ENCODE results near the gene ABLIM2. TPM values are rescaled to one million over a fixed set of nuclear protein-coding genes. Genes with fewer than 3 reads are reported as not detected.

ABLIM2 gene
- total and polyA plus RNA-seq, 2 of the 4 experiments (the other 2 are of a cell fraction), result under 0.01 to 0.10 TPM

GRCh38 chr4:8008391-8008790, 150.2 kb downstream of the ABLIM2 start:
- no peak overlapping the region for H2BK120ac ChIP-seq (ENCODE audit: low read depth, low read length)
- DNase-seq (no peak), ATAC-seq (ENCODE audit: low read depth) (no peak)
- in situ Hi-C loops (cut with MboI; ENCODE audit: low sequenced_read_pairs), result no loop called here
- H3K79me1 ChIP-seq (ENCODE audit: low read depth in 1 of 2, low read length in 2 of 2), result no peaks in the 10 kb centered on the region
- peaks cover 3% of the 10 kb centered on the region; the same call in 1 of the 2 replicates for H4K20me1 ChIP-seq (ENCODE audit: insufficient read depth, low read length)
- H2BK15ac ChIP-seq (ENCODE audit: low read depth, low read length), result no peak overlapping the region
- H2BK5ac ChIP-seq (ENCODE audit: low read depth, low read length, poor library complexity, severe bottlenecking), result no peak overlapping the region
- no peaks in the 10 kb centered on the region for H3K36me3 ChIP-seq (ENCODE audit: control insufficient read depth, insufficient read depth, low read length)
- H3K18ac ChIP-seq (ENCODE audit: low read depth, low read length), result no peak overlapping the region
- H3K9me1 ChIP-seq (ENCODE audit: insufficient read depth, low read length), result no peaks in the 10 kb centered on the region
- POLR2A ChIA-PET (ENCODE audit: unreplicated experiment), result no interaction called here
- no peak overlapping the region for H4K8ac ChIP-seq (ENCODE audit: low read depth in 2 of 2, low read length in 2 of 2)
- H3K4me2 ChIP-seq (ENCODE audit: low read depth, low read length), result no peak overlapping the region
- no peak overlapping the region for H4K5ac ChIP-seq (ENCODE audit: low read depth, low read length)
- H3K4me3 ChIP-seq (ENCODE audit: insufficient read depth, low read depth, low read length), result no peak overlapping the region
- no peak overlapping the region for H2AFZ ChIP-seq (replicated peaks; ENCODE audit: low read length, poor library complexity)
- no peak overlapping the region for H4K91ac ChIP-seq (ENCODE audit: insufficient read depth, low read depth, low read length)
- H3K27me3 ChIP-seq (ENCODE audit: control insufficient read depth, insufficient read depth, low read length), result peaks cover 78% of the 10 kb centered on the region
- no peak overlapping the region for H3K56ac ChIP-seq (ENCODE audit: extremely low read depth, insufficient read depth, low read length)
- CTCF ChIA-PET, result interaction anchor here (0.6 kb wide), 1 partner anchor 22 kb away, joined by 4 read pairs; no protein-coding TSS in a partner anchor
- intact Hi-C loops (cut with micrococcal nuclease), result no loop called here
- dilution Hi-C loops (cut with HindIII; ENCODE audit: low sequenced_read_pairs, unreplicated experiment), result no loop called here
- H3K23ac ChIP-seq (ENCODE audit: low read depth, low read length), result no peak overlapping the region
- no peak overlapping the region for H2AK9ac ChIP-seq (replicated peaks; ENCODE audit: low read depth, low read length, poor library complexity)
- no peak overlapping the region for H2BK20ac ChIP-seq (ENCODE audit: low read depth, low read length)
- H3K9ac ChIP-seq (ENCODE audit: low read depth, low read length), result no peak overlapping the region
- H2AK5ac ChIP-seq (ENCODE audit: low read depth, low read length), result no peak overlapping the region
- no peak overlapping the region for H3K27ac ChIP-seq (ENCODE audit: insufficient read depth, low read length)
- no peak overlapping the region for H3K4ac ChIP-seq (ENCODE audit: low read depth, low read length)
- TF ChIP-seq USF2 (IDR thresholded peaks at IDR 0.05; ENCODE audit: low read depth, low read length), result no peak
- no peak for TF ChIP-seq CHD1 (IDR thresholded peaks at IDR 0.05; ENCODE audit: low read depth, low read length)
- TF ChIP-seq MAFK (IDR thresholded peaks at IDR 0.05; ENCODE audit: low read depth, low read length), result no peak
- no peak for TF ChIP-seq FOS (IDR thresholded peaks at IDR 0.05; ENCODE audit: low read depth, low read length)
- TF ChIP-seq RFX5 (IDR thresholded peaks at IDR 0.05; ENCODE audit: low read depth, low read length), result no peak
- no peak for TF ChIP-seq RCOR1 (IDR thresholded peaks at IDR 0.05; ENCODE audit: insufficient replicate concordance, low read length)
- TF ChIP-seq ELK1 (IDR thresholded peaks at IDR 0.05; ENCODE audit: borderline replicate concordance, low read depth, low read length), result no peak
- TF ChIP-seq SMC3 (IDR thresholded peaks at IDR 0.05; ENCODE audit: low read depth, low read length), result no peak
- no peak for TF ChIP-seq POLR2A (IDR thresholded peaks at IDR 0.05; ENCODE audit: low read depth, low read length)
- no peak for TF ChIP-seq BHLHE40 (IDR thresholded peaks at IDR 0.05; ENCODE audit: low read depth, low read length)
- no peak for TF ChIP-seq CTCF (conservative IDR thresholded peaks at IDR 0.05; ENCODE audit: low read depth, low read length)
- TF ChIP-seq MAZ (IDR thresholded peaks at IDR 0.05; ENCODE audit: borderline replicate concordance, low read depth, low read length), result no peak
- no peak for TF ChIP-seq MXI1 (IDR thresholded peaks at IDR 0.05; ENCODE audit: borderline replicate concordance, low read depth, low read length)
- no peak for TF ChIP-seq CEBPB (IDR thresholded peaks at IDR 0.05; ENCODE audit: low read depth, low read length)
- TF ChIP-seq NFE2L2 (IDR thresholded peaks at IDR 0.05; ENCODE audit: low read depth, low read length), result no peak
- TF ChIP-seq RAD21 (IDR thresholded peaks at IDR 0.05; ENCODE audit: low read length), result no peak
- WGBS, 2 experiments (ENCODE audit: extremely low coverage in 2 of 2, insufficient read length in 1 of 2), result 84% methylated on average over 10 of the region's 12 CpGs; no CpG with 5 or more reads in 1 of the 2 experiments
- no TSS peak for BruUV-seq (replicated peaks)
- no peak overlapping the region for H3K14ac ChIP-seq (replicated peaks; ENCODE audit: low read depth, low read length)
- no peaks in the 10 kb centered on the region for H3K9me3 ChIP-seq (ENCODE audit: control insufficient read depth, insufficient read depth, low read length)
- no peaks in the 10 kb centered on the region for H3K4me1 ChIP-seq (ENCODE audit: control insufficient read depth, insufficient read depth, low read length)
